ENCODE results near the gene ZNF581.

- TF ChIP-seq, protein P1, sequence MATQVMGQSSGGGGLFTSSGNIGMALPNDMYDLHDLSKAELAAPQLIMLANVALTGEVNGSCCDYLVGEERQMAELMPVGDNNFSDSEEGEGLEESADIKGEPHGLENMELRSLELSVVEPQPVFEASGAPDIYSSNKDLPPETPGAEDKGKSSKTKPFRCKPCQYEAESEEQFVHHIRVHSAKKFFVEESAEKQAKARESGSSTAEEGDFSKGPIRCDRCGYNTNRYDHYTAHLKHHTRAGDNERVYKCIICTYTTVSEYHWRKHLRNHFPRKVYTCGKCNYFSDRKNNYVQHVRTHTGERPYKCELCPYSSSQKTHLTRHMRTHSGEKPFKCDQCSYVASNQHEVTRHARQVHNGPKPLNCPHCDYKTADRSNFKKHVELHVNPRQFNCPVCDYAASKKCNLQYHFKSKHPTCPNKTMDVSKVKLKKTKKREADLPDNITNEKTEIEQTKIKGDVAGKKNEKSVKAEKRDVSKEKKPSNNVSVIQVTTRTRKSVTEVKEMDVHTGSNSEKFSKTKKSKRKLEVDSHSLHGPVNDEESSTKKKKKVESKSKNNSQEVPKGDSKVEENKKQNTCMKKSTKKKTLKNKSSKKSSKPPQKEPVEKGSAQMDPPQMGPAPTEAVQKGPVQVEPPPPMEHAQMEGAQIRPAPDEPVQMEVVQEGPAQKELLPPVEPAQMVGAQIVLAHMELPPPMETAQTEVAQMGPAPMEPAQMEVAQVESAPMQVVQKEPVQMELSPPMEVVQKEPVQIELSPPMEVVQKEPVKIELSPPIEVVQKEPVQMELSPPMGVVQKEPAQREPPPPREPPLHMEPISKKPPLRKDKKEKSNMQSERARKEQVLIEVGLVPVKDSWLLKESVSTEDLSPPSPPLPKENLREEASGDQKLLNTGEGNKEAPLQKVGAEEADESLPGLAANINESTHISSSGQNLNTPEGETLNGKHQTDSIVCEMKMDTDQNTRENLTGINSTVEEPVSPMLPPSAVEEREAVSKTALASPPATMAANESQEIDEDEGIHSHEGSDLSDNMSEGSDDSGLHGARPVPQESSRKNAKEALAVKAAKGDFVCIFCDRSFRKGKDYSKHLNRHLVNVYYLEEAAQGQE (IDR thresholded peaks at IDR 0.05; ENCODE audit: low read depth): no peak
- TF ChIP-seq CEBPB (IDR thresholded peaks at IDR 0.05) (no peak), MAX (IDR thresholded peaks at IDR 0.05) (no peak), TEAD4 (IDR thresholded peaks at IDR 0.05) (no peak)
Observed at GRCh38 chr19:55680339-55681130, 37.1 kb downstream of the ZNF581 start.

Data from Ishikawa (cell line).